Panc1 (cell line): Measurements from ENCODE around the gene ADTRP.

Experiments
- CTCF ChIP-seq: fragments of 450-650 bp; IDR thresholded peaks from 2 replicates; pipeline ENCODE4 v1.5.1; 2017; ENCODE audit warnings: mild to moderate bottlenecking
- TCF7L2 ChIP-seq: IDR thresholded peaks from 2 replicates; pipeline ENCODE4 v1.6.1; 2011; ENCODE audit warnings: mild to moderate bottlenecking, low read depth, low read length, inconsistent platforms

- no peak for TF ChIP-seq CTCF
- TF ChIP-seq TCF7L2 = no peak
Measured at GRCh38 chr6:11806561-11807317, 28.1 kb upstream of the ADTRP start.
